BLaER1 (cell line): ENCODE results near the gene SH3BP1.

Experiments
- H3K27ac ChIP-seq: shearing (Covaris generic); formaldehyde crosslinking; 2 replicates; pipeline ENCODE4 v1.8.1; 2022
- H3K27me3 ChIP-seq: shearing (Covaris generic); formaldehyde crosslinking; 2 replicates; pipeline ENCODE4 v1.8.1; 2022
- H3K36me3 ChIP-seq: shearing (Covaris generic); formaldehyde crosslinking; 2 replicates; pipeline ENCODE4 v1.8.1; 2022
- H3K4me1 ChIP-seq: shearing (Covaris generic); formaldehyde crosslinking; 2 replicates; pipeline ENCODE4 v1.8.1; 2022
- H3K4me2 ChIP-seq: shearing (Covaris generic); formaldehyde crosslinking; 2 replicates; pipeline ENCODE4 v1.8.1; 2022
- H3K4me3 ChIP-seq: shearing (Covaris generic); formaldehyde crosslinking; 2 replicates; pipeline ENCODE4 v1.8.1; 2022
- H3K9ac ChIP-seq: shearing (Covaris generic); formaldehyde crosslinking; 2 replicates; pipeline ENCODE4 v1.8.1; 2022
- H3K9me3 ChIP-seq: shearing (Covaris generic); formaldehyde crosslinking; 2 replicates; pipeline ENCODE4 v1.8.1; 2022
- H4K20me1 ChIP-seq: shearing (Covaris generic); formaldehyde crosslinking; 2 replicates; pipeline ENCODE4 v1.8.1; 2022
- Cebpa-rat ChIP-seq: shearing (Covaris generic); IDR thresholded peaks from 2 replicates; pipeline ENCODE4 v1.8.1; 2022

Gene SH3BP1

DNA sequence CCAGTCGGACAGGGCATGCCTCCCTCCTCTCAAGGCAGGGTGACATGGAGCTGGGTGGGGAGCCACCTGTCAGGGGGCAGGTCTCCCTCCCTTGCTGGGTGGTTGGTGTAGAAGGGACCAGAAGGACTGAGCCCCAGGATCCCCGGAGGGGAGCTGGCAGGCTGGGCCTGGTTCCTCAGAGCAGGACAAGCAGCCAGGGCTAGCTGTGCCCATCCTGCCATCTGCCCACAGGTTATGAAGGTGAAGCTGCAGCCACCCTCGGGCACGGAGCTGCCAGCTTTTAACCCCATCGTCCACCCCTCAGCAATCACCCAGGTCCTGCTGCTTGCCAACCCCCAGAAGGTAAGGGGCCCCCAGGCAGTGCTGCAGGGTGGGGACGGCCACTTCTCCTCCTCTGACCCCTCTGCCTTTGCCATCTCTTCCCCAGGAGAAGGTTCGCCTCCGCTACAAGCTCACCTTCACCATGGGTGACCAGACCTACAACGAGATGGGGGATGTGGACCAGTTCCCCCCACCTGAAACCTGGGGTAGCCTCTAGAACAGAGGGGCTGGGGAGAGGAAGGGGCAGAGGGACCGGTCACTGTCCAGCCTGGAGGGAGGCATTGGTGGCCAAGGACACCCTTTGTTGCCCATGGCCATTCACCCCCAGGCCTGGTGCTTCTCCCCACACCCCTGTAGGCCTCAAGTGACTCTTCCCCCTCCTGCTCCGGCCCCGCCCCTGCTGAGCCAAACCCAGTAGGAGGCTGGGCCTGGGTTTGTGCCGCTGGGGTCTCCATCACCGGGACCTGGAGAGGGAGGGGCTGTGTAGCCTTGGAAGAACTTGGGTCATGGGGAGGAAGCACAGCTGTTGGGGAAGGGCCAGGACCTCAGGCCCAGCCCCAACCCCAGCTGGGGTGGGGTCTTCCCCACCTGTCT is 7.0 kb upstream of the SH3BP1 start:
- H3K4me2 ChIP-seq, result peak overlapping the region; percentile 90
- peaks cover 37% of the 10 kb centered on the region for H3K36me3 ChIP-seq
- no peaks in the 10 kb centered on the region for H3K9me3 ChIP-seq
- H3K27me3 ChIP-seq, result no peaks in the 10 kb centered on the region
- H3K9ac ChIP-seq, result peak overlapping the region; percentile 73
- peak overlapping the region; percentile 49 for H3K4me3 ChIP-seq
- peak overlapping the region; percentile 92 for H3K27ac ChIP-seq
- H4K20me1 ChIP-seq, result no peaks in the 10 kb centered on the region
- TF ChIP-seq Cebpa-rat, result no peak
- H3K4me1 ChIP-seq, result peaks cover 100% of the 10 kb centered on the region

DNA sequence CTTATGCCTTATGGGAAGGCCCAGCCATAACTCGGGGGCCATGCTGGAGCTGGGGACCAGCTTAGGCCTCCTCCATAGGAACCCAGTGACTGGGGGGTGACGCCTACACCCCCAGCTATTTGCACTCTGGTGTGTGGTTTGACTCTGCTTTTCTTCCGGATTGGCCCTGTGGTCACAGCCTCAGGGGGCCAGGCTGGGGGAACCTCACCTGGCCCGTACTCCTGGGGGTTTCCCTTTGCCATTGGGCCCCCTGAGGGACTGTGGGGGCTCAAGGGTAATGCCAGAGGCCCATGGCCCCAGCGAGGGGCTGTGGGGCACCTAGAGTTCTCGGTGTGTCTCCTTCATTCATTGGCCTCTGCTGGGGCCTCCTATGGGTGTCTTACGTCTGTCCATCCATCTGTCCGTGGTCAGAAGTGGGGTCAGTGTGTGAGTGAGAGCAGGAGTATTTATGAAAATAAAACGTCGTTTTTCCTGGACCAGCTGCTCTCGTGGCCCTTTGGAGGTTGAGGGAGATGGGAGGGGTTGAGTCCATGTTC is 6.3 kb upstream of the SH3BP1 start:
- Histone ChIP-seq H3K4me1 (peaks cover 100% of the 10 kb centered on the region), H3K27me3 (no peaks in the 10 kb centered on the region), H4K20me1 (no peaks in the 10 kb centered on the region), H3K4me2 (peak overlapping the region; percentile 90), H3K4me3 (peak overlapping the region; percentile 49), H3K36me3 (peaks cover 37% of the 10 kb centered on the region), H3K27ac (peak overlapping the region; percentile 92), H3K9ac (peak overlapping the region; percentile 73), H3K9me3 (no peaks in the 10 kb centered on the region)
- no peak for TF ChIP-seq Cebpa-rat

GRCh38 chr22:37633625-37634416 is 5.6 kb upstream of the SH3BP1 start:
- Histone ChIP-seq H3K36me3 (peaks cover 35% of the 10 kb centered on the region), H3K4me3 (peak overlapping the region; percentile 49), H3K9me3 (no peaks in the 10 kb centered on the region), H4K20me1 (no peaks in the 10 kb centered on the region), H3K27me3 (no peaks in the 10 kb centered on the region), H3K9ac (peak overlapping the region; percentile 73), H3K4me1 (peaks cover 100% of the 10 kb centered on the region), H3K27ac (peak overlapping the region; percentile 92), H3K4me2 (peak overlapping the region; percentile 90)
- no peak for TF ChIP-seq Cebpa-rat

DNA sequence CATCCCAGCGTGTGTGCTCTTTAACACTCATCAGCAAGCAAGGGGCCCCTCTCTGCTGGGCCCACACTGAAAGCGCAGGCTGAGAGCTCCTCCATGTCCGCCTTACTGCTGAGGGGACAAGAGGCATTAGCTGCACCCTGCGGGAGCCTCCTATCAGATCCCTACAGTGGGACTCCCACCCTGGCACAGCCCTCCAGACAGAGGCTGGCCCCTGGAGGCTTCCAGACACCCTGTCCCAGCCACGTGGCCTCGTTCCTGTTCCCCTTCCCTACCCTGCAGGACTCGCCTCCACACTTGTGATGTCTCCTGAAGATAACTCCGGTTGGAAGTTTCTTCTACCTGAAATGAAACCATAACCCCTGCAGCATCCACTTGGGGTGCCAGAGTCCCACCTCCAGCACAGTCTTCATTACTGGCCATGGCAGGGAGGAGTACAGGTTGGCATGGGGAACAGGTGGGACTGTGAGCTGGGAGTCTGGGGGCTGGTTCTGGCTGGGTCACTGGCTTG is 5.0 kb upstream of the SH3BP1 start:
- peak overlapping the region; percentile 49 for H3K4me3 ChIP-seq

GRCh38 chr22:37635157-37635556 is 4.3 kb upstream of the SH3BP1 start:
- H3K27ac ChIP-seq, result peak overlapping the region; percentile 92

More for the DNA sequence above, 5.0 kb upstream of the SH3BP1 start:
- TF ChIP-seq Cebpa-rat, result no peak
- Histone ChIP-seq H3K9me3 (no peaks in the 10 kb centered on the region), H3K9ac (peak overlapping the region; percentile 73), H3K27me3 (no peaks in the 10 kb centered on the region), H3K4me2 (peak overlapping the region; percentile 90), H3K27ac (peak overlapping the region; percentile 92), H3K4me1 (peaks cover 99% of the 10 kb centered on the region), H3K36me3 (peaks cover 28% of the 10 kb centered on the region), H4K20me1 (no peaks in the 10 kb centered on the region)

DNA sequence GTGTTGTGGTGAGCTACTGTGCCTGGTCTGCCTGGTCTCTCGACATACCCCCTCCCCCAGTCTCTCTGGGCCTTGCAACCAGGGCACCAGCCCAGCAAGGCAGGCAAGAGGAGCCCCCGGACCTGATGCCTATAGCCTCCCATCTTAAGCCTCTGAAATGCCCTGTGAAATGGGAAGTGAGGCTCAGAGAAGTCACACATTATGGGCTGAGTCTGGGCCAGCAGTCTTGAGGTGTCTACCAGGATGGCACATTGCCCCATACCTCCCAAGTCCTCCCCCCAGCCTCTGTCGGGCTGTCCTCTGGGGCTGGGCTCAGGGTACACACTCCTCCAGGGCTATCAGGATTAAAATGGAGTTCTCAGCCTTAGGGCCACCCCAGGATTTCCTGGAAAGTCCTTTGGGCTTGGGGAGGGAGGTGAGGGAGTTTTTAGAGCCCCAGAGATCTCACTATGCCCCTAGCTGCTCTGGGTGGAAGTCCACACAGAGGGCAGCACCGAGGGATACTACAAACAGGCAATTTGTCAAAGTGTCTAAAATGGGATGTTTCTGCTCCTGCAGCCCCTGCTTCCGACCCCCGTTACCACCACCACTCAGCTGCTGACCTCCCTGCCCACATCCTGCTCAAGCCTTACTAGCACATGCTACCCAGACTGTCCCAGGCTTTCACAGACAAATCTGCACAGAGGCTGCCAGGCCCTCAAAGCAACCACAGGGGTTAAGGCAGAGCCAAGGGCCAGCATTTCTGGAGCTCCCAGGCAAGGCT is 3.1 kb upstream of the SH3BP1 start:
- H3K4me2 ChIP-seq, result peak overlapping the region; percentile 90
- peaks cover 91% of the 10 kb centered on the region for H3K4me1 ChIP-seq

More at GRCh38 chr22:37635157-37635556, 4.3 kb upstream of the SH3BP1 start:
- H3K4me3 ChIP-seq, result peak overlapping the region; percentile 49; the same call in 1 of the 2 replicates
- H3K4me2 ChIP-seq, result peak overlapping the region; percentile 90
- H3K36me3 ChIP-seq, result peaks cover 21% of the 10 kb centered on the region
- H3K9me3 ChIP-seq, result no peaks in the 10 kb centered on the region
- no peak for TF ChIP-seq Cebpa-rat
- H3K27me3 ChIP-seq, result no peaks in the 10 kb centered on the region
- H3K4me1 ChIP-seq, result peaks cover 92% of the 10 kb centered on the region
- H3K9ac ChIP-seq, result peak overlapping the region; percentile 73; the same call in 1 of the 2 replicates
- no peaks in the 10 kb centered on the region for H4K20me1 ChIP-seq

DNA sequence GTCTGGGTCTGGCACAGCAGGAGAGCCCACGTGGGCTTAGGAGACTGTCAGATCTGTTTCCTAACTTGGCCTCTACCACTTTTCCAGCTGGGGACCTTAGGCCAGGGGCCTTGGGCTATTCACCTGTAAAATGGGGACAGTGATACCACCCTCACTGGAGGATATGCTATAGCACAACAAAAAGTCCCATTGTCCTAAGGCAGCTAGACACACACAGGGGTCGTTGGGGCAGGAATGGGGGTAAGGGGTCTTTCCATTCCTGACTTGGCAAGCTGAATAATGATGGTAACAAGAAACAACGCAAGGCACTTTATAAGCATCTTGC is 2.6 kb upstream of the SH3BP1 start:
- H3K27me3 ChIP-seq, result no peaks in the 10 kb centered on the region
- peaks cover 90% of the 10 kb centered on the region for H3K4me1 ChIP-seq
- peak overlapping the region; percentile 0; the same call in 1 of the 2 replicates for H3K4me3 ChIP-seq
- no peak for TF ChIP-seq Cebpa-rat
- H3K9ac ChIP-seq, result peak overlapping the region; percentile 73
- H4K20me1 ChIP-seq, result peaks cover 10% of the 10 kb centered on the region; the same call in 1 of the 2 replicates
- peak overlapping the region; percentile 90 for H3K4me2 ChIP-seq
- H3K9me3 ChIP-seq, result no peaks in the 10 kb centered on the region
- H3K27ac ChIP-seq, result peak overlapping the region; percentile 92
- peaks cover 12% of the 10 kb centered on the region for H3K36me3 ChIP-seq

More for the DNA sequence above, 3.1 kb upstream of the SH3BP1 start:
- Histone ChIP-seq H3K9ac (peak overlapping the region; percentile 73), H3K9me3 (no peaks in the 10 kb centered on the region), H3K27ac (peak overlapping the region; percentile 92), H3K27me3 (no peaks in the 10 kb centered on the region), H3K4me3 (peak overlapping the region; percentile 0; the same call in 1 of the 2 replicates), H4K20me1 (peaks cover 4% of the 10 kb centered on the region; the same call in 1 of the 2 replicates), H3K36me3 (peaks cover 12% of the 10 kb centered on the region)
- TF ChIP-seq Cebpa-rat, result no peak

- Histone ChIP-seq H3K9me3 (no peaks in the 10 kb centered on the region), H4K20me1 (peaks cover 21% of the 10 kb centered on the region; the same call in 1 of the 2 replicates), H3K36me3 (peaks cover 19% of the 10 kb centered on the region), H3K9ac (peak overlapping the region; percentile 90), H3K4me3 (peak overlapping the region; percentile 76), H3K4me2 (peak overlapping the region; percentile 90), H3K4me1 (peaks cover 89% of the 10 kb centered on the region), H3K27me3 (no peaks in the 10 kb centered on the region), H3K27ac (peak overlapping the region; percentile 92)
- TF ChIP-seq Cebpa-rat, result no peak
These were observed 939 bp upstream of the SH3BP1 start for GRCh38 chr22:37638391-37639069.
